CD4-positive, alpha-beta T cell treated with Interferon alpha-2 for 1 hour (primary cell): ENCODE results near the gene SPECC1L.

Experiments used
- DNase-seq, 2 donors: peaks; one replicate each; pipeline ENCODE4 v3.0.0-alpha.2; 2020 to 2022

SPECC1L gene

DNA sequence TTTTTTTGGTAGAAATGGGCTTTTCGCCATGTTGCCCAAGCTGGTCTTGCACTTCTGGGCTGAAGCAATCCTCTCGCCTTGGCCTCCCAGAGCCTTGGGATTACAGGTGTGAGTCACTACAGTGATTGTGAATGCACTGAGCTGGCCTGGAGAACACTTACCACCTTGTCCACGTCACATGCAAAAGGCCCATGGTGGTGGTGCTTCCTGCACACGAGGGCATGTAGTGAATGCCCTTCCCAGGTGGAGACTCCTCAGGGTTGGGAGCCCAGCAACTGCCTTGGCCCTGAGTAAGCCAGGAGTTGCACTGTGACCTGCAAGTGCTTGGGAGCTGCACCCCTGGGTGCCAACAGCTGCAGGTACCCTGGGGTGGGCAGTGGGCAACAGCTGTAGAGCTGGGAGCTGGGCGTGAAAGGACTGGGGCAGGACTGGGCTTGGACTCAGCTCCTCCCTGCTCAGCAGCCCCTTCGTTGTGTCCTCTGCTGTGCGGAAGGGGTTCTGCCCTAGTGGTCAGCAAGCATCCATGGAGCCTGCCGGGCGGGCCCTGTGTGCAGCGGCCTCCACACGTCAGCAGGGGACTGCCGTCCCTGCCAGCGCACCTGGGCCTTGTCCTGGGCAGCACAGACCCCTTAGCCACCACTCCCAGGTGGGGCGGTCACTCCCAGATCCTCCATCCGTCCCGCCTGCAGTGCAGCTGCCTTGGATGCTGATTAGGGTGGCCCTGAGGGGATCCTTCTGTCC lies 147.4 kb downstream of the SPECC1L start:
- DNase-seq, result no peak

DNA sequence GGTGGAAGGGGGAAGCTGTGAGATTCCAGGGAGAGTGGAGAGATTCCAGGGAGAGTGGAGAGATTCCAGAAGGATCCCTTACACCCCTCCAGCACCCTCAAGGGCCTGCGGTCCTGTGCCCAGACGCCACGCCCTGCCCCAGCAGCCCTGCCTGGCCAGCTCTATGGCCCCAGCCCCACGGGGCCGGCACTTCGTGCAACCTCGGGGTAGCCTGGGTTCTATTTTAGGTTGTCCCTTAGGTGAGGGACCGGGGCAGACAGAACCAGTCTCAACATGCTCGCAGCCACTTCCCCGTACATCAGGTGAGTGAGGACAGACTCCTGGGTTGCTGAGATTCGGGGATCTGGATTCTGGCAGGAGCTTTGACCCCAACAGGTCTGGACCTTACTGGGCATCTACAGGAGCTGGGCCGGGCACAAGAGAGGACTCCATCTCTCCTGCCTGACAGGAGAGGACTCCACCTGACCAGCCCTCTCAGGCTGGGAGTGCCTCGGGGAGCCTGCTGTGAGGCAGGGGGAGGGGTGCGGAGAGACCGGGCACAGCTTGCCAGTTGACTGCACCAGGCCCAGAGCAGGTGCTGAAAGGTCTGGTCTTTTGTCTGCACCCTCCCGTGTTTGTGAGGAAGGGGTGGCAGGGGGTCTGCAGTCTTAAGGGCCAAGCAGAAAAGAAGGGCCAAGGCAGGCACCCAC lies 148.3 kb downstream of the SPECC1L start:
- DNase-seq, result no peak

- no peak for DNase-seq
These were observed 148.8 kb downstream of the SPECC1L start for GRCh38 chr22:24419475-24419850.

GRCh38 chr22:24420072-24420976 lies 149.7 kb downstream of the SPECC1L start:
- DNase-seq, result no peak

DNA sequence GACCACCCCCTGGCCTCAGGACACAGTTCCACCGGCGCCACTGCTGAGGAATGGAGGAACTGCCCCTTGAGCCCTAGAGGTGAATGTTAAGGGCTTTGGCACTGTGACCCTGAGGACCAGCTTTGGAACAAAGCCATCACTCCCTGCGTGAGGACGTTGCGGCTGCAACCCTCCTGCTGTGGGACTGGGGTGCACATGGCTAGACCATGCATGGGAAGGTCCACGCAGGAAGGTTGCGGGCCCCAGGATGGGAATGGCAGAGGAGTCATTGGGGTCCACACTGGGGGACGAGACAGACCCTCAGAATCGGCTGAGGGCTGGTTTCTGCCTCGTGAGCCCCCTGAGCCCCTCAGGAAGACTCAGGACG lies 150.3 kb downstream of the SPECC1L start:
- no peak for DNase-seq

DNA sequence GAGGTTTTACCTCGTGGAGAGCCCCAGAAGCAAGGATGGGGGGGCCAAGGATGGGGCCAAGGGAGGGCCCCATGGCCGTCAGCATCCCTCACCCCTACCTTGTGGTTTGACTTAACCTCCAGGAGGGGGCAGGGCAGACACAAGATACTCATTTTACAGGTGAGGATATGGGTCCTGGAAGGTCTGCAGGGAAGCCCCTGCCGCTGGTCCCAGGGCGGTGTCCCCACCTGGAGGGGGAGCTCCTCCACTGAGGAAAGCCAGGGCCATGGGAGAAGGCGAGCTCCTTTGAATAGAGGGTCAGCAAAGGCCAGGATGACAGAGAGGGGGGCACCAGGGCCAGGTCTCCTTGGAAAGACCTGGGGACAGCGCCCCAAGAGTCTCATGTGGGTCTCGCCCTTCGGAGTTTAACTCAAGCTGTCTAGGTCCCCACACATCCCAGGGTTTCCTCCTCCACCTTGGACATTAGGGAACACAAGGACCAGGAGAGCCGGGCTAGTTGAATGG lies 150.8 kb downstream of the SPECC1L start:
- DNase-seq, result peak; percentile 46 to 60

DNA sequence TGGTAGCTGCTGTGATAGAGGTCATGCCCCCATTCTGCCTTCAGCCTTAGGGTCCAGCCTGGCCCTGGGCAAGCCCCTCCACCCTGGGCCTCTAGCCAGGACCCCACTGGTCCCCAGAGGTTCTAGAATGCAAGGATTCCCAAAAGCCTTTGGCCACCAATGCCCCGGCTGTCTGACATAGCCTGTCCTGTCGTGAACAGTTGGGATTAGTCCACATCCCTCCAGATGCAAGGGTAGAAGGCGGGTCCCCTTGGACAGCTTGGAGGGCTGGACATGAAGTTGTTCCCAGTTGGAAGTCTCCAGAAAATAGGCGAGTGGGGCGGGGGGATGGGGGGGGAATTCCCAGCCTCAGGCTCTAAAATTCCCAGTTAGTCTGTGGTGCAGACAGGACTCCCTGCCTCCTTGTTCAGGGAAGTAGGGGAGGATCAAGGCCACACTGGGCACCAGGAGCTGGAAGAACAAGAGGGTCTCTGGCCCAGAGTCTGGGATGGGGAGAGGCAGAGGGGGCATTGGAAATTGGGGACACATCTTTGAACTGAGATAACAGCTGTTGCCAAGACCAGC lies 151.6 kb downstream of the SPECC1L start:
- DNase-seq, result no peak

- peak; percentile 48 to 63 for DNase-seq
These were observed 152.9 kb downstream of the SPECC1L start for GRCh38 chr22:24423519-24424000.

DNA sequence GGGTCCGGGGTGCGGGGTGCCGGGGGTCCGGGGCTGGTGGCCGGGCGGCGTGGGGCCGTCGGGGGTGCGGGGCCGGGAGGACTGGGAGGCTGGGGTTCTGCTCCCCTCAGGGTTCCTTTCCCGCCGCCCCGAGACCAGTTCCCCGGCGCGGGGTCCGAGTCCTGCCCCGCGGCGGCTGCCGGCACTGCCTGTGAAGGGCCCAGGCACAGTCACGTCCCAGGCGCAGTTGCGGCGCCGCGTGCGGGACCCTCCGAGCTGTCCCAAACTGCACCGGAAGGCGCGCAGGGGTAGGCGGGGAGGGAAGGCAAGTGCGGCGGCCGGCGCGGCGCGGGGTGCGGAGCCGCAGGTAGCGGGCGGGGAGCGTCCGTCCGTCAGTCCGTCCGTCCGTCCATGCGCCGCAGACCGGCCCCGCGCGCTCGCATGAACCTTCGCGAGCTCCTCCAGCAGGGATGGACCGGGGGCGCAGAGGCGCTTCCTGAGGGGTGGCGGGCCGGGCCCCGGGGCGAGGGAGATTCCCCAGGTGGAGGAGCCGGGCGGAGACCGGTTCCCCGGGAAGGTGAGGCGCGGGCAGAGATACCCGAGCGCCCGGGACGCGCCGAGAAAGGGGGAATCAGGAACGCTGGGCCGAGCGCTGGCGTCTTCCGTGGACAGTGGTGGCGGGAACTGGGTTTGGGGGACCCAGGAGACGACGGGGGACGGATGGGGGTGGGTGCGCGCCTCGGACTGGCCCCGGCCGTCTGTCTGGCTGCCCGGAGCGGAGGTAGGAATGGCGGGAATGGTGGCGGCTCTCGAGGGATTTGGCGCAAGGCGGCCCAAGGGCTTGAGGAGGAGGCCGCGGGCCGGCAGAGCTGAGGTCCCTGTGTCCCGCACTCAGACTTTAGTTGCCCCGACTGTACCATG lies 153.6 kb downstream of the SPECC1L start:
- DNase-seq, result peak; percentile 12 to 45

- no peak for DNase-seq
These were observed 154.5 kb downstream of the SPECC1L start for GRCh38 chr22:24424901-24425775.

GRCh38 chr22:24426436-24426835 lies 155.8 kb downstream of the SPECC1L start:
- no peak for DNase-seq

DNA sequence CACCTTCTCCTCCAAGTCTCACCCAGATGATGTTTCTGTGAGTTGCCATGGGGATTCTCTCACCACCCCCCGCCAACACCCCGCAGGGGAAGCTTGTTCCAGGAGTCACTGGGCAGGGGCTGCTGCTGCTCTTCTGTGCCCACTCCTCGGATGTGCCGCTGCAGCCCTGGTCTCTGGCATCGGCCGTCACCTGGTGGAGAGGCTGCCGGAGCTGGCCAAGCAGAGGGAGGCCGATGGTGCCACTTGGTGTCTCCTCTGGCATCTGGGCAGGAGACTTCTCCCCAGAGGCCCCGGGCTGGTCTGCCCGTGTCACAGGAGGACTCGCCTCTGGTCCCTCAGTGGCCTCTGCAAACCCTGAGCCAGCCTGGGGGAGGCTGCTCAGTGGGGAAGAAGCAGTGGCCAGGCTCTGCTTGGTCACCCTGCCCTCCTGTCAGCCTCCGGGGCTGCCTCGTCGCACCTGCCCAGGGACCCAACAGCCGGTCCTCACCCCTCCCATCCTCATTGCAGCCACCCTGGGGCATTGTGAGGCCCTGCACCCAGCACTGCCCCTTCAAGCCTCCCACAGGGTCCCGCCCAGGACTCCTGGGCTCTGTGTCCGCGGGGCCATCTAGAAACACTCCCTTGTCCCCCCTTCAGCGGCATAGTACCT lies 156.3 kb downstream of the SPECC1L start:
- no peak for DNase-seq

- DNase-seq, result peak; percentile 85
These were observed 157.0 kb downstream of the SPECC1L start, which contains the start of gene ADORA2A for GRCh38 chr22:24427500-24428164. TSS of gene ADORA2A (plus strand) at chr22:24427599. CDS start at chr22:24433405, 5,806 bp downstream.

DNA sequence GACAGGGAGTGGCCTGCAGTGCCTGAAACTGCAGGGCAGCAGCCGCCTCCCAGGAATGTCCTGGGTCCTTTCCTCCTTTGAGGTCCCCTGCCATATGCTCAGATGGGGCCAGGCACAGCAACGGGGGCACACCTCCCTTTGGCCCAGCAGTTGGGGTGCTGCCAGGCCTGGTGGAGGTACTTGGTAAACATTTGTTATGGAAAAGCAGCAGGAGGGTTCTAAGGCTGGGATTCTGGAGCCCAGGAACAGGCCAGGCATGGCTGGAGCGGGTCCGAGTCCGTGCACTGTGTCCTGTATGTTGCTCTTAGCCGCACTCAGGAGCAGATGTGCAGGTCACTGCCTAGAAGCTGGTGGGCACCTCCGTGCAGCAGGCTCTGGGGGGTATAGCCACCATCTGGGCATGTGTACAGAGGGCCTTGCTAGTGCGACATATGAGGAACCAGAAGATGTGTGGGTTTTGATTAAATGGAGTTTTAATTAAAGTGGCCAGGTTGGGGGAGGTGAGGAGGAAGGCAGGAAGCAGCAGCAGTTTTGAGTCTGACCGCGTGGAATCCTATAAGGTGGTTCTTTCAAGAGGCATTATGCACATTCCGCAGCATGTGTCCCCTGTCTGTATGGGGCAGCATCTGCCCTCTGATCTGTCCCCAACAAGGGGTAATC lies 158.2 kb downstream of the SPECC1L start:
- DNase-seq, result no peak

GRCh38 chr22:24429411-24430365 lies 159.1 kb downstream of the SPECC1L start:
- peak; percentile 65 to 68 for DNase-seq

DNA sequence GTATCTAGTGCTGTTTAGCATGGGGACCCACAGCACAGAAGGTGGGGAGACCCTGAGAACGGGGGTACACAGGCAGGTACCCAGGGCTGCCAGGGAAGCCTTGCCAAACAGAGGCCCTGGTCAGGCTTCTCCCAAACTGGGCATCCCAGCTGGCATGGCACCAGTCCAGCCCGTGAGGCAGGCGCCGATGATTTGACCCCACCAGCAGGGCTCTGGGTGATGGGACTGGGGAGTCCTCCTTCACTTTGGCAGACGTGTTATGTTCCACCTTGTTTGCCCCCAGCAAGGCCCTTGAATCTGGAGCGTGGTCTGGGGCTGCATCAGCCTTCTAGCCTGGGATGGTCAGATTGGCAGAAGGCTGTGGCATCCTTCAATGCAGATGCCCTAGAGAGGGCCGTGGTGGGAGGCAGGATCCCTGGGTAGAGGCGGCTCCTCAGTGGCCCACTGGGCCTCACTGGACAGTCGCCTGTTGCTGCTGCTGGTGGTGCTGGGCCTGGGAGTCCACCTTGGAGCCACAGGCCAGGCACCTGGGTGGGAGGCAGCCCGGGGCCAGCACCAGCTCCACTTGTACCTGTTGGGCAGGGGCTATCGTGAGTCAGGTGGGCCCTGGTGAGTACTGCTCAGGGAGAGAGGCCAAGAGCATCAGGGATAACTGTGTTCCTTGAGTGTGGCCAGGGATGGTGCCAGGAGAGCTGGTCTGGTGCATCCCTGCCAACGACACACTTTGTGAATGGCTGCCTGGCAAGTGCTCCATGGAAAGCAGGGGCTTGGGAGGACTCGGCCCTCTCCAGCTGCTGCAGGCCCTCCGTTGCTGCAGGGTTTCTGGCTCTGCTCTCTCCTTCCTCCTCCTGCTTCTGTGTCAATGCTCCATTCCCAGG lies 160.0 kb downstream of the SPECC1L start:
- DNase-seq, result no peak
